HepG2 (cell line): Measurements from ENCODE around the gene TEX14. TPM values are rescaled to one million over a fixed set of nuclear protein-coding genes. Genes with fewer than 3 reads are reported as not detected.

Source experiments
- ARID5B ChIP-seq: IDR thresholded peaks from 2 replicates; pipeline ENCODE4 v1.4.0; 2020; ENCODE audit warnings: mild to moderate bottlenecking, missing genetic modification reagents
- CBX5 ChIP-seq: sonication (generic); formaldehyde crosslinking; IDR thresholded peaks from 2 replicates; pipeline ENCODE4 v1.4.0; 2020; ENCODE audit warnings: missing genetic modification reagents, borderline replicate concordance
- ELF1 ChIP-seq: sonication (generic); formaldehyde crosslinking; IDR thresholded peaks from 2 replicates; pipeline ENCODE4 v1.4.0; 2020; ENCODE audit warnings: missing genetic modification reagents
- ETV5 ChIP-seq: IDR thresholded peaks from 2 replicates; pipeline ENCODE4 v1.6.1; 2018; ENCODE audit warnings: missing biosample characterization, missing genetic modification reagents, inconsistent platforms, borderline replicate concordance
- FOXA3 ChIP-seq: IDR thresholded peaks from 2 replicates; pipeline ENCODE4 v1.6.1; 2016; ENCODE audit warnings: missing genetic modification reagents, missing compliant biosample characterization
- FOXK1 ChIP-seq: sonication (generic); formaldehyde crosslinking; IDR thresholded peaks from 2 replicates; pipeline ENCODE4 v1.4.0; 2020; ENCODE audit warnings: low read depth, missing genetic modification reagents, borderline replicate concordance
- GATA4 ChIP-seq: sonication (generic); IDR thresholded peaks from 2 replicates; pipeline ENCODE4 v1.6.1; 2016; ENCODE audit warnings: antibody characterized with exemption, low read depth, borderline replicate concordance
- HDAC6 ChIP-seq: fragments of 200-600 bp; sonication (generic); IDR thresholded peaks from 2 replicates; pipeline ENCODE4 v1.7.0; 2017; ENCODE audit warnings: mild to moderate bottlenecking, antibody characterized with exemption, low read length, low read depth
- HNF4A ChIP-seq: sonication (generic); formaldehyde crosslinking; IDR thresholded peaks from 2 replicates; pipeline ENCODE4 v1.4.0; 2020; ENCODE audit warnings: missing genetic modification reagents
- IKZF1 ChIP-seq: fragments of 450-650 bp; IDR thresholded peaks from 2 replicates; pipeline ENCODE4 v1.7.1; 2016
- KDM3A ChIP-seq: IDR thresholded peaks from 2 replicates; pipeline ENCODE4 v1.6.1; 2018; ENCODE audit warnings: low read depth, missing compliant biosample characterization
- MBD4 ChIP-seq: IDR thresholded peaks from 2 replicates; pipeline ENCODE4 v1.6.1; 2012; ENCODE audit warnings: low read length, inconsistent platforms, borderline replicate concordance
- MEIS2 ChIP-seq: sonication (generic); formaldehyde crosslinking; IDR thresholded peaks from 2 replicates; pipeline ENCODE4 v1.9.0; 2021; ENCODE audit warnings: mild to moderate bottlenecking, missing genetic modification reagents
- MTA3 ChIP-seq: sonication (generic); formaldehyde crosslinking; IDR thresholded peaks from 2 replicates; pipeline ENCODE4 v1.4.0; 2020; ENCODE audit warnings: missing genetic modification reagents
- NR3C1 ChIP-seq: sonication (generic); formaldehyde crosslinking; IDR thresholded peaks from 2 replicates; pipeline ENCODE4 v1.4.0; 2020; ENCODE audit warnings: missing genetic modification reagents
- PLSCR1 ChIP-seq: sonication (generic); formaldehyde crosslinking; IDR thresholded peaks from 2 replicates; pipeline ENCODE4 v1.5.0; 2020; ENCODE audit warnings: missing genetic modification reagents, mild to moderate bottlenecking, borderline replicate concordance
- RXRB ChIP-seq: IDR thresholded peaks from 2 replicates; pipeline ENCODE4 v1.6.1; 2016; ENCODE audit warnings: borderline replicate concordance, missing genetic modification reagents, missing compliant biosample characterization
- SMC3 ChIP-seq: IDR thresholded peaks from 2 replicates; pipeline ENCODE4 v1.6.1; 2011; ENCODE audit warnings: low read length, improper control_type of control experiment
- TCF12 ChIP-seq, 2 experiments: fragments of 450-650 bp in 1 of 2; sonication (generic) in 1 of 2; formaldehyde crosslinking in 1 of 2; IDR thresholded peaks; 2 replicates each; pipeline versions ENCODE4 v1.6.1 to v1.8.0; 2017 to 2022; ENCODE audit warnings: antibody characterized with exemption in 1 of 2, mild to moderate bottlenecking in 1 of 2, missing genetic modification reagents in 1 of 2, moderate library complexity in 1 of 2
- ZNF124 ChIP-seq: sonication (generic); formaldehyde crosslinking; IDR thresholded peaks from 2 replicates; pipeline ENCODE4 v1.4.0; 2020; ENCODE audit warnings: missing genetic modification reagents
- ZNF225 ChIP-seq: sonication (generic); formaldehyde crosslinking; IDR thresholded peaks from 2 replicates; pipeline ENCODE4 v1.4.0; 2020; ENCODE audit warnings: mild to moderate bottlenecking, missing genetic modification reagents
- ZNF253 ChIP-seq: sonication (generic); formaldehyde crosslinking; IDR thresholded peaks from 2 replicates; pipeline ENCODE4 v1.8.0; 2022; ENCODE audit warnings: mild to moderate bottlenecking, missing genetic modification reagents, borderline replicate concordance
- ZNF317 ChIP-seq: sonication (generic); formaldehyde crosslinking; IDR thresholded peaks from 2 replicates; pipeline ENCODE4 v1.5.0; 2020; ENCODE audit warnings: mild to moderate bottlenecking, missing genetic modification reagents
- ZNF709 ChIP-seq: sonication (generic); formaldehyde crosslinking; IDR thresholded peaks from 2 replicates; pipeline ENCODE4 v1.5.0; 2020; ENCODE audit warnings: mild to moderate bottlenecking, missing genetic modification reagents
- ZSCAN21 ChIP-seq: sonication (generic); formaldehyde crosslinking; IDR thresholded peaks from 2 replicates; pipeline ENCODE4 v1.8.0; 2022; ENCODE audit warnings: mild to moderate bottlenecking, missing genetic modification reagents, moderate library complexity, borderline replicate concordance
- ZSCAN9 ChIP-seq: IDR thresholded peaks from 2 replicates; pipeline ENCODE4 v1.6.1; 2016; ENCODE audit warnings: borderline replicate concordance
- polyA plus RNA-seq, 8 experiments: library from polyadenylated mRNA; depleted of rRNA in 3 of 8; stranded (reverse) in 7 of 8; unstranded in 1 of 8; fragments of >200 nt; fragmentation: Illumina TruSeq in 4 of 8; extraction: Trizol in 4 of 8; gene quantifications; 2 replicates each; pipeline versions ENCODE4 v1.2.1 to v1.2.3, GENCODE V29; 2011 to 2016; ENCODE audit warnings: low read depth in 4 of 8, missing spikeins in 1 of 8, mixed read lengths in 1 of 8; ENCODE audit not compliant: insufficient read depth in 1 of 8
- total RNA-seq, 5 experiments: library from RNA; depleted of rRNA; stranded (reverse); fragments of >200 nt; fragmentation: Illumina TruSeq; extraction: Trizol; gene quantifications; 2 replicates each; pipeline ENCODE4 v1.2.3, GENCODE V29; 2016; ENCODE audit warnings: low read depth in 1 of 5
- TF ChIP-seq, protein P1 (sequence below): sonication (generic); formaldehyde crosslinking; IDR thresholded peaks from 2 replicates; pipeline ENCODE4 v1.4.0; 2020; ENCODE audit warnings: missing genetic modification reagents

The TEX14 gene
- total and polyA plus RNA-seq, 2 of the 13 experiments (the other 11 are each of a cell fraction or from before 2014, with no cell fraction given) = 0.04 to 0.07 TPM

DNA sequence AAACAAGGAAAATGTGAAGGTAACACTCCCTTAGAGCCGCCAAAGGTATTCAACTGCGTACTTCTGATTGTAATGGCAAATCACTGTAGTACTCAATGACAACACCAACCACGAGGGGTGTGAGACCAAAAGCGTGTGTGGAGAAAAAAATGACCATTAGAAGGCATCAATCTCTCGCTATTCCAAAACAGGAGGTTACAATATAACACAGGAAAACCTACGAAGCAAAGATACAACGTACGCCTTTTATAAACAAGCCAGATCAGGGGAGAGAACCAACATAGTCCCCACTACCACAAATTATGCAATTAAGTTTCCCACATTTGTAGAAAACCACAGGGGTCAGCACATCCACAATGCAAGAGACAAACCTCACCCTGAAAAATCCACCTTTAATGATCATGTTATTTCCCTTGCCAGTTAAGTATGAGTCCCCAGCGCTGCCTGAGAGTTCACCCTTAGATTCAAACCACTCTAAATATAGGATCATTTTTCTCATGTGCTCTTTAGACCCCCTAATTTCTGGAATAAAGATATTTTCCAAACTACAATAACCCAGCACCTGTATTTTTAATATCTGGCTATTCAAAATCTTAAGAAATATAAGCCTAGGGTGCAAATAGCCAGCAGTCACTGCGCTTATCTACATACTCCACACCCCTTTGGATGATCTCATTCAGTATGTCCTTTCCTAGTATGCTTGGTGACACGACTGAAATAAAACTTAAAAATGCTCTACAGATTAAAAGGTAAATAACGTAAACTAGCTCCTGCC lies 12.4 kb downstream of the TEX14 start (continued):
- TF ChIP-seq CBX5 (CRISPR knock-in tag) = no peak
- no peak for TF ChIP-seq HNF4A (CRISPR knock-in tag)
- no peak for TF ChIP-seq ZSCAN21 (CRISPR knock-in tag)
- no peak for TF ChIP-seq TCF12 (IDR thresholded peaks at IDR 0.05)
- TF ChIP-seq TCF12 (CRISPR knock-in tag; IDR thresholded peaks at IDR 0.05) = no peak
- no peak for TF ChIP-seq ETV5 (CRISPR knock-in tag)
- TF ChIP-seq, protein P1, sequence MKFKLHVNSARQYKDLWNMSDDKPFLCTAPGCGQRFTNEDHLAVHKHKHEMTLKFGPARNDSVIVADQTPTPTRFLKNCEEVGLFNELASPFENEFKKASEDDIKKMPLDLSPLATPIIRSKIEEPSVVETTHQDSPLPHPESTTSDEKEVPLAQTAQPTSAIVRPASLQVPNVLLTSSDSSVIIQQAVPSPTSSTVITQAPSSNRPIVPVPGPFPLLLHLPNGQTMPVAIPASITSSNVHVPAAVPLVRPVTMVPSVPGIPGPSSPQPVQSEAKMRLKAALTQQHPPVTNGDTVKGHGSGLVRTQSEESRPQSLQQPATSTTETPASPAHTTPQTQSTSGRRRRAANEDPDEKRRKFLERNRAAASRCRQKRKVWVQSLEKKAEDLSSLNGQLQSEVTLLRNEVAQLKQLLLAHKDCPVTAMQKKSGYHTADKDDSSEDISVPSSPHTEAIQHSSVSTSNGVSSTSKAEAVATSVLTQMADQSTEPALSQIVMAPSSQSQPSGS (CRISPR knock-in tag) = peak; percentile 16; the same call in 1 of the 2 replicates
- no peak for TF ChIP-seq ARID5B
- no peak for TF ChIP-seq NR3C1
- no peak for TF ChIP-seq MTA3
- peak; percentile 10; the same call in 1 of the 2 replicates for TF ChIP-seq FOXA3 (CRISPR knock-in tag)
- TF ChIP-seq HDAC6 = no peak
- TF ChIP-seq FOXK1 (CRISPR knock-in tag) = no peak
- no peak for TF ChIP-seq ZNF709
- TF ChIP-seq GATA4 = peak; percentile 94
- TF ChIP-seq ZNF253 (CRISPR knock-in tag) = no peak
- no peak for TF ChIP-seq ZNF124 (CRISPR knock-in tag)
- TF ChIP-seq ELF1 (CRISPR knock-in tag) = no peak
- TF ChIP-seq RXRB (CRISPR knock-in tag) = no peak
- TF ChIP-seq PLSCR1 (CRISPR knock-in tag) = no peak
- TF ChIP-seq MBD4 = peak; percentile 99
- no peak for TF ChIP-seq MEIS2 (CRISPR knock-in tag)
- TF ChIP-seq ZSCAN9 (CRISPR knock-in tag) = no peak
- TF ChIP-seq ZNF225 (CRISPR knock-in tag) = no peak
- no peak for TF ChIP-seq KDM3A
- no peak for TF ChIP-seq ZNF317 (CRISPR knock-in tag)
- no peak for TF ChIP-seq SMC3
- TF ChIP-seq IKZF1 = no peak
